Muscle of leg (tissue), 11 donors: ENCODE measurements around the gene CSNK1D. TPM values are rescaled to one million over a fixed set of nuclear protein-coding genes. Genes with fewer than 3 reads are reported as not detected.

Source experiments
- DNase-seq: peaks from one replicate; pipeline ENCODE4 v3.0.0; 2013
- H3K27ac ChIP-seq: one replicate; pipeline ENCODE4 v1.5.1; 2013; ENCODE audit warnings: mild to moderate bottlenecking, low read length, control low read depth
- H3K27me3 ChIP-seq: one replicate; pipeline ENCODE4 v1.6.1; 2013; ENCODE audit warnings: low read length; ENCODE audit not compliant: control insufficient read depth, insufficient read depth
- H3K36me3 ChIP-seq: one replicate; pipeline ENCODE4 v1.6.1; 2013; ENCODE audit warnings: low read length; ENCODE audit not compliant: control insufficient read depth, insufficient read depth
- H3K4me1 ChIP-seq: one replicate; pipeline ENCODE4 v1.6.1; 2013; ENCODE audit warnings: low read length; ENCODE audit not compliant: control insufficient read depth, insufficient read depth
- H3K4me3 ChIP-seq: one replicate; pipeline ENCODE4 v1.5.1; 2013; ENCODE audit warnings: low read length, control low read depth
- H3K9me3 ChIP-seq: replicated peaks from 2 replicates; pipeline ENCODE4 v1.6.1; 2013; ENCODE audit warnings: low read depth, low read length; ENCODE audit not compliant: control insufficient read depth
- WGBS: methylation state at CpG from one replicate; pipeline ENCODE4 v1.1.5; 2013; ENCODE audit warnings: missing lambda C conversion rate; ENCODE audit not compliant: insufficient coverage; 5-methylcytosine and 5-hydroxymethylcytosine counted together
- polyA plus RNA-seq, 8 donors: library from polyadenylated mRNA; unstranded; fragments of 120-200 nt; gene quantifications; one replicate each; pipeline versions ENCODE4 v1.2.1 to v1.2.3, GENCODE V29; 2013; ENCODE audit warnings: inconsistent platforms in 1 of 8, low replicate concordance in 1 of 8; ENCODE audit not compliant: insufficient read length in 8 of 8, insufficient read depth in 1 of 8
- total RNA-seq: library from RNA; stranded (reverse); fragments of 120-200 nt; gene quantifications from one replicate; pipeline ENCODE4 v1.2.4, GENCODE V29; 2013

CSNK1D gene
- total and polyA plus RNA-seq, 9 donors: 15.0 to 82.2 (median 71.8) TPM

GRCh38 chr17:82225368-82226029 lies 48.0 kb downstream of the CSNK1D start:
- Histone ChIP-seq H3K27ac (no peak overlapping the region), H3K9me3 (no peaks in the 10 kb centered on the region), H3K36me3 (no peaks in the 10 kb centered on the region), H3K4me1 (peaks cover 30% of the 10 kb centered on the region), H3K27me3 (peaks cover 39% of the 10 kb centered on the region), H3K4me3 (no peak overlapping the region)
- 51% methylated on average over 20 of the region's 24 CpGs for WGBS
- DNase-seq: peak; percentile 27

- Histone ChIP-seq H3K4me3 (no peak overlapping the region), H3K9me3 (no peaks in the 10 kb centered on the region), H3K4me1 (peaks cover 21% of the 10 kb centered on the region), H3K27ac (no peak overlapping the region), H3K36me3 (no peaks in the 10 kb centered on the region), H3K27me3 (peaks cover 31% of the 10 kb centered on the region)
- WGBS: 96% methylated on average over 5 of the region's 8 CpGs
- no peak for DNase-seq
Observed at GRCh38 chr17:82224666-82225065, 48.8 kb downstream of the CSNK1D start.

GRCh38 chr17:82223517-82223916 lies 50.0 kb downstream of the CSNK1D start:
- Histone ChIP-seq H3K36me3 (no peaks in the 10 kb centered on the region), H3K4me3 (no peak overlapping the region), H3K27ac (no peak overlapping the region), H3K9me3 (no peaks in the 10 kb centered on the region), H3K27me3 (peaks cover 22% of the 10 kb centered on the region), H3K4me1 (peaks cover 14% of the 10 kb centered on the region)
- no peak for DNase-seq
- 97% methylated on average over 2 of the region's 5 CpGs for WGBS

- H3K27ac ChIP-seq: no peak overlapping the region
- H3K4me3 ChIP-seq: no peak overlapping the region
- no peak for DNase-seq
- H3K36me3 ChIP-seq: no peaks in the 10 kb centered on the region
- H3K9me3 ChIP-seq: no peaks in the 10 kb centered on the region
- peaks cover 9% of the 10 kb centered on the region for H3K4me1 ChIP-seq
- peaks cover 15% of the 10 kb centered on the region for H3K27me3 ChIP-seq
- 73% methylated on average over 4 of the region's 10 CpGs for WGBS
Observed at GRCh38 chr17:82222816-82223215, 50.7 kb downstream of the CSNK1D start.

- Histone ChIP-seq H3K27me3 (peaks cover 4% of the 10 kb centered on the region), H3K36me3 (no peaks in the 10 kb centered on the region), H3K4me3 (no peak overlapping the region), H3K9me3 (no peaks in the 10 kb centered on the region), H3K4me1 (peaks cover 18% of the 10 kb centered on the region), H3K27ac (no peak overlapping the region)
- no peak for DNase-seq
- 84% methylated on average over 5 of the region's 10 CpGs for WGBS
Observed at GRCh38 chr17:82221341-82221902, 52.1 kb downstream of the CSNK1D start.

GRCh38 chr17:82219753-82220709 lies 53.5 kb downstream of the CSNK1D start:
- 93% methylated on average over 3 of the region's 11 CpGs for WGBS
- Histone ChIP-seq H3K4me1 (peaks cover 17% of the 10 kb centered on the region), H3K36me3 (no peaks in the 10 kb centered on the region), H3K9me3 (no peaks in the 10 kb centered on the region), H3K27ac (no peak overlapping the region), H3K27me3 (peaks cover 2% of the 10 kb centered on the region), H3K4me3 (no peak overlapping the region)
- DNase-seq: no peak

GRCh38 chr17:82219083-82219482 lies 54.4 kb downstream of the CSNK1D start:
- DNase-seq: no peak
- Histone ChIP-seq H3K9me3 (no peaks in the 10 kb centered on the region), H3K4me3 (no peak overlapping the region), H3K4me1 (peaks cover 14% of the 10 kb centered on the region), H3K27ac (no peak overlapping the region), H3K36me3 (no peaks in the 10 kb centered on the region), H3K27me3 (peaks cover 2% of the 10 kb centered on the region)
- WGBS: 94% methylated on average over 5 of the region's 7 CpGs

- H3K9me3 ChIP-seq: no peaks in the 10 kb centered on the region
- peaks cover 16% of the 10 kb centered on the region for H3K4me1 ChIP-seq
- no peaks in the 10 kb centered on the region for H3K36me3 ChIP-seq
- H3K27me3 ChIP-seq: peaks cover 2% of the 10 kb centered on the region
- no peak overlapping the region for H3K27ac ChIP-seq
- no peak overlapping the region for H3K4me3 ChIP-seq
- DNase-seq: no peak
- WGBS: 88% methylated on average over 28 of the region's 32 CpGs
Observed at GRCh38 chr17:82218349-82219075, 55.0 kb downstream of the CSNK1D start.

- peak; percentile 27 for DNase-seq
- Histone ChIP-seq H3K27me3 (no peaks in the 10 kb centered on the region), H3K27ac (peak overlapping the region; percentile 76), H3K36me3 (no peaks in the 10 kb centered on the region), H3K4me1 (peaks cover 19% of the 10 kb centered on the region), H3K4me3 (no peak overlapping the region), H3K9me3 (no peaks in the 10 kb centered on the region)
- WGBS: 64% methylated on average over 11 of the region's 21 CpGs
Observed at GRCh38 chr17:82217530-82218204, 55.8 kb downstream of the CSNK1D start.
